HG03575 (cell line): ENCODE results near the gene STOML2.
"Not testable (repeated sequence)": the region's sequence is repeated elsewhere in the genome, so short reads cannot be mapped to it uniquely, and the experiment has no call there.

Experiments used
- ATAC-seq: cut with Tn5 transposase; IDR thresholded peaks from one replicate; pipeline ENCODE4 v1.9.1; 2021; ENCODE audit not compliant: unreplicated experiment, insufficient number of reproducible peaks, low FRiP score; ENCODE audit errors: extremely low read depth

Gene STOML2, protein sequence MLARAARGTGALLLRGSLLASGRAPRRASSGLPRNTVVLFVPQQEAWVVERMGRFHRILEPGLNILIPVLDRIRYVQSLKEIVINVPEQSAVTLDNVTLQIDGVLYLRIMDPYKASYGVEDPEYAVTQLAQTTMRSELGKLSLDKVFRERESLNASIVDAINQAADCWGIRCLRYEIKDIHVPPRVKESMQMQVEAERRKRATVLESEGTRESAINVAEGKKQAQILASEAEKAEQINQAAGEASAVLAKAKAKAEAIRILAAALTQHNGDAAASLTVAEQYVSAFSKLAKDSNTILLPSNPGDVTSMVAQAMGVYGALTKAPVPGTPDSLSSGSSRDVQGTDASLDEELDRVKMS

DNA sequence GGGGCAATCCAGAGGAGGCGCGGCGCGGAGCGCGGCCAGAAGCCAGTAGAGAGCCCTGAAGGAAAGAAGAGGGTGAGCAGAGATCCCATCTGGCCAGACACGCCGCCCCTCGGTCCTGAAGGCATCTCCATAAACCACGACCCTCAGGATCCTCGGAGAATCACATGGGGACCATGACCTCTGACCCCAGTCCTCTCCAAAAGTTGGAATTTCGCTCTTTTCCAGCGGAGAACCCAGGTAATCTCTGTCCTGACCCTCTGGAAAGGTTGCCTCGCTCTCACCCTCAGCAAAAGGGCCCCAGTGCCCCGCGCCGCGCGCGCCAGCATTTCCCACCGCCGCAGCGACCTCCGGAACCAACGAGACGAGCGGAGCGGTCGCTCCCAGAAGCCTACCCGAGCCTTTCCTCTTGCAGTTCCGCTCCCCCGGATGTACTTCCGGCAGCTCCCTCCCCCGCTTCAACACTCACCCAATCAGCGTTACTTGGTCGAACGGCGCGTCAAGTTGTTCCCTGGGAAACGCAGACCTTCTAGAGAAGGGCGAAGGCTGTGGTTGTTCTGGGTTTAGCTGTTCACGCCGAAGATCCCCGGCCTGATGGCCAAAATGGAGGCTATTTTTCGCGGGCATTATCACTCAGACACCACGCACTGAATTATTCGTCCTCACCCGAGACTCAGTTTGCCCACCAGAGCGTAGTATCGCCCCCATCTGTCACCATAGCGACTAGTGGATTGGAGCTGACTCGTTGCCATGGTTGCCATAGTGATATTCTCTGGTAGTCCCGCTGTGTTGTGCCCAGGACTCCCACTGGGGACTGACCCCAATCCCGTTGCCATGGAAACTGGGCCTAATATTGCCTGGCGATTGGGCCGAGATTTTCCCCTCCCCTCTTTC, at the start of gene STOML2:
STOML2 (minus strand) TSS at position 363 of the 891 bp plus-strand sequence; CDS start at position 326, 37 bp downstream.
- peak; percentile 64 for ATAC-seq

DNA sequence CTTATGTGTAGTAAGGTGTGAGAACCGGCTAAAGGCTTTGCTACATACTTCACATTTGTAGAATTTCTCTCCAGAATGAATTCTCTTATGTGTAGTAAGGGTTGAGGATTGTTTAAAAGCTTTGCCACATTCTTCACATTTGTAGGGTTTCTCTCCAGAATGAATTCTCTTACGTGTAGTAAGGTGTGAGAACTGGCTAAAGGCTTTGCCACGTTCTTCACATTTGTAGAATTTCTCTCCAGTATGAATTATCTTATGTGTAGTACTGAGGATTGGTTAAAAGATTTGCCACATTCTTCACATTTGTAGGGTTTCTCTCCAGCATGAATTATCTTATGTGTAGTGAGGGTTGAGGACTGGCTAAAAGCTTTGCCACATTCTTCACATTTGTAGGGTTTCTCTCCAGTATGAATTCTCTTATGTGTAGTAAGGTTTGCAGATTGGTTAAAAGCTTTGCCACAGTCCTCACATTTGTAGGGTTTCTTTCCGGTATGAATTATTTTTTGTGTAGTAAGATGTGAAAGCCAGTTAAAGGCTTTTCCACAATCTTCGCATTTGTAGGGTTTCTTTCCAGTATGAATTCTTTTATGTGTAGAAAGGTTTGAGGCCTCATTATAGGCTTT, 45.1 kb upstream of the STOML2 start:
- not testable (repeated sequence) for ATAC-seq

DNA sequence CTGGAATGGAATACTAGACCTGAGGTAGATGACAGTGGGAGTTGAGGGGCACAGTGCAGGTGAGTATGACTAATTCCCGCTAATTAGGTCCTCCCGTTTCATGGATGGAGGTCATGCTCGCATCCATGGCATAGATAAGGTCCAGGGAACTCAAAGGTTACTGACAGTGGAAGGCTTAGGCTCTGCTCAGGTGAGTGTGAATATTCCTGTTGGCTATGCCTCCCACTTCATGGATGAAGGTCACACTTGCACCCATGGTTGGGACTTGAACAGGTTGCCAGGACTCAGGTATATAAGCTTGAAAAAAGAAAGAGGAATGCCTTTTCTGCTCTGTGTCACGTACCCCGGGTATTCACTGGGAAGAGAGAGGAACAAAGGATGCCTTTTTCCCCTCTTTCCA, 39.1 kb upstream of the STOML2 start:
- no peak for ATAC-seq

DNA sequence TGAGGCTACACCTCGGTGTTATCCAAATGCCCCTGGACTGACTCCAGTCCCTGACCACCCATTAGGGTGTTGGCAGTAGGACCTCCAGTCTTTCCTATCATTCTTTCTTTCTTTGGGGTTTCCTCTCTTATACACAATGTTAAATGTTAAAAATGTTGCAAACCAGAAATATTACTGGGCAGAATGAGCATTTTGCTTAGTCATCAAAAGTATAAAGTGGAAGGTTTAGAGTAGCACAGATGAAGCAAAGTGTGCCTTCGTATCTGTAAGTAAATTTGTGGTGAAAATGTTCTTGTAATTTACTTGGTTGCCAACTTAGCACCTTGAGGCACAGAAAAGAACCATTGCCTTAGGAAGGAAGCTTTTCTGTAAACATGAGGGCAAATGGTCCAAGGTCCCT, 37.2 kb upstream of the STOML2 start:
- ATAC-seq = no peak

DNA sequence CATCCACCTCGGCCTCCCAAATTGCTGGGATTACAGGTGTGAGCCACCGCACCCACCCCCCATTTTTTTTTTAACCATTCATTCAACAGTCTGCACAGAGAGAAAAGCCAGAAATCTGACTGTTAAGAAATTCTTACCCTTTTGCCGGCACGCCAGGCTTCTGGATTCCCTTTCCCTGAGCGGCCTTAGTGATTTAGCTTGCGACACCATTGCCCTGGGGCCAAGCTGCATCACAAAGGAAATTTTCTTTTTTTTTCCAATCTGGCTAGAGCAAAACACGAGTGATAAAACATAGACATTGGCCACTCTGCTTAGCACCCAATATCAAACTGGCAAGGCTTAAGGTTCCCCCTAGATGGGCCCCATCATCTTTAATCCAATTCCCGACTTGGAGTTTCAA, 33.9 kb upstream of the STOML2 start:
- no peak for ATAC-seq

DNA sequence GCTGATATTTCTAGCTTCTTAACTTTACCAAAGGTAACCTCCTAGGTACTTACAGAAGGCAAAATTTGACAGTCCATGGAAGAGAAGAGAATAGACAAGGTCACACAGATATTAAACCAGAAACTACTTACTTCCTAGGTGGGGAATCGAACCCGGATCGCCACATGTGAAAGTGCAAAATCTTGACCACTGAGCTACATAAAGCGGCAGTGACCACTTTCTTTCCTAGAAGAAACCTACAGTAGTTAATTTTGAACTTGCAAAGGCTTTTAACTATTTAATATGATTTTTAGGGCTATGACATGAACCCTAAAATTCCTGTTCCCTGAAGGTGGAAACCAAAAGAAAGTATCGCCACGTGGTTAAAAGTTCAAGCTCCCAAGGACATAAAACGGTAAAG, 33.1 kb upstream of the STOML2 start:
- ATAC-seq = no peak

DNA sequence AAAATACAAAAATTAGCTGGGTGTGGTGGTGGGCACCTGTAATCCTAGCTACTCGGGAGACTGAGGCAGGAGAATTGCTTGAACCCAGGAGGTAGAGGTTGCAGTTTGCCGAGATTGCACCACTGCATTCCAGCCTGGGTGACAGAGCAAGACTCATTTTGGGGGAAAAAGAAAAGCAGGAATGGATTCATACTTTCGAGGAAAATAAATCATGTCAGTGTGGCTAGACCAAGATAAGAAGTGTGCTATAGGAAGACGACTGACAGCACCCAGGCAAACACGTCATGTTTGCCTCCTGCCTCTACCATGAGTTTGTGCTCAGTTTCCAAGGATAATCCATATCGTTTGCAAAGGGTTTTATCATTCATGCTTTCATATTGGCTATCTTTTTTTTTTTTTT, 32.0 kb upstream of the STOML2 start:
- ATAC-seq = no peak

DNA sequence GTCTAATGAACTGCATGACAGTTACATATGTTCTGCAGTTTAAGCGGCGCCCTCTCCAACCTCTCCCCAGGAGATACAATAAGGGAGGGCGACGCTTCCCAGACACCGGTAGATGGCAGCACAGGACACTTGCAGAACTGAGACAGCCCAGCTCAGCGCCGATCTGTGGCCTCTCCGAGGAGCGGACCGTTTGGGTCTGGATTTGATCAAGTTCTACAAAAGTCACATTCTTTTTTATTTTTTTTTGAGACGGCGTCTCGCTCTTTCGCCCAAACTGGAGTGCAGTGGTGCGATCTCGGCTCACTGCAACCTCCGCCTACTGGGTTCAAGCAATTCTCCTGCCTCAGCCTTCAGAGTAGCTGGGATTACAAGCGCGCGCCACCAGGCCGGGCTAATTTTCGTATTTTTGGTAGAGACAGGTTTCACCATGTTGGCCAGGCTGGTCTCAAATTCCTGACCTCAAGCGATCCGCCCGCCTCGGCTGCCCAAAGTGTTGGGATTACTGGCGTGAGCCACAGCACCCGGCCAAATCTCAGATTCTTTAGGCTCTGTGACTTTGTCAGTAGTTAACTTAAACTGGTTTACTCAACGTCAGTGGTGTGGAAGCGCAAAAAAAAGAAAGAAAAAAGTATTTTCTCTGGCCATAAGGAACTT, 14.1 kb upstream of the STOML2 start:
- ATAC-seq = no peak

DNA sequence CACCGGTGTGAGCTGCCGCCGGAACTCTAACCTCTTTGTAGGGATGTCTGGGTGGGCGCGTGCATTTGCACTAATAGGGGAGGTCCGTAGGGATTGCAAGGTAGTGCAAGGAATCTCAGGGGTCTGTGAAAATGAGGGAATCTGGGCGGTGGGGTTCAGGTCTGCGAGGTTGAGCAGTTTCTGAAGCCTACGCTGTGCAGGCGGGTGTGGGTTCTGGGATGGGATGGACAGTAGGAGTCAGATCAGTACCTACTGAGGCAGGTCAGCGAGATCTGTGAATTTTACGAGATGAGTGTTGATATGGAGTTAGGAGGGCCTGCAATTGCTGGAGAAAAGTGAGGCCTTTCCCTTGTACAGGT, 13.6 kb upstream of the STOML2 start:
- no peak for ATAC-seq

DNA sequence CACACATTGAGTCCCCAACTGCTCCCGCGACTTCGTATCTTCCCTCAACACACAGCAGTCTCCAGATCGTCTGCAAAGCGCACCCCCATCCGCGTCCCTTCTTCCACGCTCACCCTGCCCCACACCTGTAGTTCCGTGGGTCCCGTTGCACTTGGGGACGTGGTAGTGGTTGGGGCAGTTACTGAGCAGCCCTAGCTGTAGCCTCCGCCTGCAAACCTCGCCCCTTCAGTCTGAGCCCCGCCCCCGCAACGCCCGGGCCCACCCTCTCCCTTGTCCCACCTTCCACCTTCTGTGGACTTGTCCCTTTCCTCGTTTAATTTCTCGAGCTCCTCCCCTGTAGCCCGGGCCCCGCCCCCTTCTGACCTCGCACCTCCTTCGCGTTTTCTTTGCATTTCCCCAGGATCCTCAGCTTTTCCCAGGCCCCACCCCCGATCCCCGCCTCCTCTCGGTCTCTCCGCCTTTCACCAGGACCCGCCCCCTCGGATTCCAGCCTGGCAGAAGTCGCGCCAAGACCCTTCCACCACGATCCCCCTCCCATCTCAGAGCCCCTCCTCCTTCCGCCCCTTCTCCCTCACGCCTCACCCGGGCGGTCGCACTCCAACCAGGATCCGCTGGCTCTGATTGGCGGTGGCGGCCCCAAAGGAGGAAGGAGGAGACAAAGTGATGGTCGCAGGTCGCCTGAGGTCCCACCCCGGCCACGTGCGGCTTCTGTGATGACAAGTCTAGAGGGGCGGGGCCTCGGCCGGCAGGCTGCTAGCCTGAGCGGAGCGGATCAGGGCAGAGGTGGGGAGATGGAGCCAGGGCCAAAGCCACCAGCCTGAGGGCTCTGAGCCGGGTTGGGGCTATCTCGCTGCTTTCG, 13.0 kb upstream of the STOML2 start, which contains the start of gene ATOSB:
ATOSB (minus strand) TSS at position 183 of the 859 bp plus-strand sequence. CDS start 7,588 bp downstream, outside the sequence.
- ATAC-seq = peak; percentile 39

DNA sequence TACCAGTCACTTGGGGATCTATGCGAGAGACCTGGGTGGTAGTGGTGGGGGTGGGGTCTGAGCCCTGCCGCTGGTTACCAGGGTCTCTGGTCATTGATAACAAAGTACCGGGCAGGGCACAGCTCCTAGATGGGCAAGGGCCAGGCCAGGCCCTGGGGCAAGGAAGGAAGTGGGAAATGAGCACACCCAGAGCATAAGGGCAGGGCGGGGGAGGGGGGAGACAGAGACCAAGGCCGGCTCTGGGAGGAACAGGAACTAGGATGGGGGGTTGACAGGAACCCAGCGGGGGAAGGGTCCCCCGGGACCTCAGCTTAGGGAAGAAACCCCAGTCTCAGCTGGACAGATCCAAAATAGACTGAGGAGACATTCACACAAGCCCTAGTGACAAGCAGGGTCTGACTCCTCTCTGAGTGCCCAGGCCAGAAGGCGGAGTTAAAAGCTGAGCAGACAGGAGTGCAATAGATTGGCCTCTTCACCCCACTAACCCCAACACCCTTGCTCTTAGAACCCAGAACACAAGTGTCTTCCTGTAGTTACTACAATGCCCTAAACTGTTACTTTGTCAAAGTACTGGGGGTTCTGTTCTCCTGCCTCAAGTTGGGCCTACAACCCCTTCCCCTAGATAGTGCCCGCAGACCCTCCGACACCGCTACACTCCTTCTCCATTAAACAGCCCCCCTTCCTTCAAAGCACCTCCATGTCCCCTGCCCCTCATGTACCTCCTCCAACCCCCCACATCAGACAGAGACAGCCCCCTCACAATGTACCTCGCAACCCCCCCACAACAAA, 12.1 kb upstream of the STOML2 start:
- no peak for ATAC-seq

DNA sequence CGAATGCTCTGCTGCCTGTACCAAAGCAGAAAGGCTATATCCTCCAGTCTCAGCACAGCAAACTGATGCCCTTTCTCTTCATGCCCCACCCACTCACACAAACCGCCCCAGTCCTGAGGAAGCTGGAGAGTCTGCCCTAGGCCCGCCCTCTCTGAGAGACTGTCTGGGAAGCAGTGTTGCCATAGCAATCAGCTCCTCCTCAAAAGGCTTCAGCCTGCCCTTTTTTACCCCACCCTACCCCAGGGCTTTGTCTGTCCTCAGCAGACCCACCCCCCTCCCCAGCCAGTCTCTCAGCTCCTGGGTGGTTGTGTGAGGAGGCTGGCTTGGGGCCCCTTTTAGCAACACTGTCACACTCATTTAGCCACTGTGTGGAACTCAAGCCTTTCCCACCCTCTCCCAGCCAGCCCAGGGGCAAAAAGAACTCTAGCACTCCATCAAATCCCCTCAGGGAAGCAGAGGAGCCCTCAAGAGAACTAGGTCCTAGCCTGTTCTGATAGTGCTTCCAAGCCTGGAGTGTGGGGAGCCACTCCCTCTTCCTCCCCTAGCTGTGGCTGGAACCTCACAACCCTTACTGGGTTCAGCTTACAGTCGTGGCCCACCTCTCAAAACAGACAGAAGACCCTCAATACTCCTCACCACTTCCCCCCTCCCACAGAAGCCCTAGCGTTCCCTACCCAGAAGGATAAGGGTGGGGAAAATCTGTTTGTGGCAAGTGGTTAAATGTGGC, 11.3 kb upstream of the STOML2 start:
- no peak for ATAC-seq

DNA sequence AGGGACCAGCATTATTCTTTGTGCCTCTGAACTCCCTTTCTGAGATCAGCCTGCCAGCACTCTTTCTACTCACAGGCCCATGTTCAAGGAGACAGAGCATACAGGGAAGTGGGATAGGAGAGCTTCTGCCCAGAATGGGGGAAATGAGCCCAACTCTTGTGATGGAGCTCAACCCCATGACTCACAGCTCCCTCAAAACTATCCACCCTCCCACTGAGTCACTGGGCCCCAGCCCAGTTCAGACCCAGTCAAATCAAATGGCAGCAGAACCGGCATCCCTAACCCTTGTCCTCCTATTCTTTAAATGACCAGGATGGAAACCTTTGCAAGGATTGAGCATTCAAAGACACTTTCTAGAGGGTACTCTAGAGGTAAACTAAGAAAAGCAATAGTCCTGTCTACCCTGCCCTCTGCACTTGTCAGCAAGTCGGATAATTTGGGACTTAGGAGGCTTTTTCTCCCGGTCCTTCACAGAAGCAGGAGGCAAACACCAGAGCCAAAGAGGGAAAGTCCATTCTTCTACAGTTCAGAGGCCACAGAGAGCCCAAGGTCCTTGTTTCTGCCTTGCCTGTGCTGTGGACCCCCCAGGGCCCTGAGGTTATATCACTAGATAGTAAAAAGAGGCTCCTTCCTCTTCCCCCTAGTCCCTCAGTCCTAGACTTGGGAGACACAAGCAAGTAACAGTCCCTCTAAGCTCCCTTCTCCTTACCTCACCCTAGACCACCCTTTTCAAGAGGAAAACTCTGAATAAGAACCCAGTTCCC, 9.5 kb upstream of the STOML2 start:
- no peak for ATAC-seq

DNA sequence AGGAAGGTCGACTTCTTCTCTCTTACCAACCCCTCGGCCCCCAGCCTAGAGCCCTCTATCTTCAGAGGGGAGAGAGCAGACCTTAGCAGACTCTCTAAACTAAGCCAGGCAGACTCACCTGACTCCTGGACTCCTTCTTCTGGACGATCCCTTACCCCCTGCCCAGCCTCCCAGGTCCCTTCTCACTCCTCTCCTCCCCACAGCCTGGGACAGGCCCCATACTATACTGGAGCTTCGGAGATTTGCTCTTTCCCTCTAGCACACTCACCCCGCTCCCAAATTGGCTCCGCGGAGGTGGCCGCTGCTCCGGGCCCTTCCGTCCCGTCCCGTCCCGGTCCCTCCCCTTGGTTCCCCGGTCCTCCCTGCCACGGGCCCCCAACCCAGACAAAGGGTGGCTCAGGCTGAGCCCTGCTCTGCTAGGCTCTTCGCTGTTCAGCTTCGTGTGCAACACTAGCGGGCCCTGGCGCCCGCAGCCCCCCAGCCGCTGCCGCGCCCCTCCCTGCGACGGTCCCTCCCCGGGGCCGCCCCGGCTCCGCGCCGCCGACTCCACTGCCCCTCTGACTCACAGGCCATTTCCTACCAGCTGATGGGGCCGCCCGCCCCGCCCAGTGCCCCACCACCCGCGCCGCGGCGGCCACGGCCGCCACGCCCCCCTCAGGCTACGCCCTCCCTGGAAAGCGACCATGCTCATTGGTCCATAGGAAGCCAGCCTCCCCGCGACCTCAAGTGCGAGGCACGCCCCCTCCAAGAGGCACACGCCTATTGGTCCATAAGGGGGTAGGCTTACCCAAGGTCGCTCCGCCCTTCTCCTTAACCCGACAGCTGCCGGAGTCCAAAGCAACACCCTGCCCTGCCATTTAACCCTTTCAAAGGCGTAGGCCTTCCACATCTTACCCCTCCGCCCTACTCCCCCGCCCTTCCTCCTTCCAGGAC, 8.3 kb upstream of the STOML2 start:
- ATAC-seq = peak; percentile 52

DNA sequence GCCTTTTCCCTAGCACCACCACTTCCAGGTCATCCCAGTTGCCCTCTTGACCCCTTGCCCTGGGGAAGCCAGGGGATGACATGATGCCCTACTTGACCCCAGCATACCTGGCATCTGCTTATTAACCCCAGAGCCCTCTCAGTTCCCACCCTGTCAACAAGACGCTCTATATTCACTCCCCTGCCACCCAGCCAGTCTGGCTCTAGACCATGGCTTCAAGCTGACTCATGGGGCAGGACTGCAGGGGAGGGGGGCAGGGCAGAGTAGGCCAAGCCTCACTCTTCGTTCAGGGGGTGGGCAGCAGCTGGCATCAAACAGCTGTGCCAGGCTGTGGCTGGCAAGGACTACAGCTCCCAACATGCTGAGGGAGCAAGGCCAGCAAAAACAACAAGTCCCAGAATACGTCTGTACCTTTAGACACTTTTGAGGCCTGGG, 7.4 kb upstream of the STOML2 start:
- no peak for ATAC-seq
